WTC11 (cell line): Measurements from ENCODE around the gene LRP10. TPM values are rescaled to one million over a fixed set of nuclear protein-coding genes. Genes with fewer than 3 reads are reported as not detected.

ENCODE experiments used
- ATAC-seq: fragments of 200-7000 bp; cut with Tn5 transposase; 2 replicates; pipeline ENCODE4 v1.10.0; 2021; ENCODE audit warnings: mild to moderate bottlenecking, moderate library complexity
- CTCF ChIA-PET: fragments of 300-600 bp; sonication (Branson Sonifier 250); formaldehyde crosslinking; loops from one replicate; lab custom pipeline; 2021; ENCODE audit warnings: antibody characterized with exemption; lab: Charles Lee
- POLR2A ChIA-PET: fragments of 350-600 bp; sonication (Branson Sonifier 250); formaldehyde crosslinking; loops from one replicate; lab custom pipeline; 2021; ENCODE audit warnings: antibody characterized with exemption; lab: Charles Lee
- DNase-seq: peaks from one replicate; pipeline ENCODE4 v3.0.0; 2021; ENCODE audit warnings: low spot score
- H3K27ac Mint-ChIP-seq: 2 replicates; pipeline ENCODE4 v1.8.0; 2021; ENCODE audit warnings: mixed read lengths
- H3K27me3 Mint-ChIP-seq: 2 replicates; pipeline ENCODE4 v1.8.0; 2021; ENCODE audit warnings: low read depth, mild to moderate bottlenecking, moderate library complexity, mixed read lengths
- H3K36me3 Mint-ChIP-seq: 2 replicates; pipeline ENCODE4 v1.8.0; 2021; ENCODE audit warnings: mixed read lengths
- H3K4me1 Mint-ChIP-seq: 2 replicates; pipeline ENCODE4 v1.8.0; 2022; ENCODE audit warnings: mixed read lengths
- H3K4me3 Mint-ChIP-seq: 2 replicates; pipeline ENCODE4 v1.8.0; 2021; ENCODE audit warnings: mild to moderate bottlenecking, moderate library complexity, mixed read lengths
- H3K9me3 Mint-ChIP-seq: 2 replicates; pipeline ENCODE4 v1.8.0; 2021; ENCODE audit warnings: mixed read lengths
- ATF1 ChIP-seq: sonication (generic); formaldehyde crosslinking; IDR thresholded peaks from 2 replicates; pipeline ENCODE4 v1.8.1; 2023; ENCODE audit warnings: mild to moderate bottlenecking, moderate library complexity, missing genetic modification reagents
- ESRRA ChIP-seq: sonication (generic); formaldehyde crosslinking; IDR thresholded peaks from 2 replicates; pipeline ENCODE4 v1.8.1; 2022; ENCODE audit warnings: mild to moderate bottlenecking, missing genetic modification reagents, borderline replicate concordance
- GRHL2 ChIP-seq: fragments of 250-450 bp; sonication (Bioruptor Pico); IDR thresholded peaks from 2 replicates; pipeline ENCODE4 v1.8.0; 2022; ENCODE audit warnings: mild to moderate bottlenecking, moderate library complexity; ENCODE audit not compliant: insufficient replicate concordance, severe bottlenecking
- JUN ChIP-seq: sonication (generic); formaldehyde crosslinking; IDR thresholded peaks from 2 replicates; pipeline ENCODE4 v1.8.0; 2023; ENCODE audit warnings: mild to moderate bottlenecking, missing genetic modification reagents
- NR2C2 ChIP-seq: sonication (generic); formaldehyde crosslinking; IDR thresholded peaks from 2 replicates; pipeline ENCODE4 v1.8.0; 2022; ENCODE audit warnings: mild to moderate bottlenecking, missing genetic modification reagents
- RORB ChIP-seq: fragments of 250-450 bp; sonication (Bioruptor Pico); IDR thresholded peaks from 2 replicates; pipeline ENCODE4 v1.9.0; 2021; ENCODE audit warnings: mild to moderate bottlenecking
- ZNF121 ChIP-seq: sonication (generic); formaldehyde crosslinking; IDR thresholded peaks from 2 replicates; pipeline ENCODE4 v1.8.0; 2023; ENCODE audit warnings: missing genetic modification reagents
- ZNF138 ChIP-seq: sonication (generic); formaldehyde crosslinking; conservative IDR thresholded peaks from 2 replicates; pipeline ENCODE4 v1.8.1; 2022; ENCODE audit warnings: mild to moderate bottlenecking, moderate library complexity, missing genetic modification reagents
- total RNA-seq: library from RNA; stranded (reverse); gene quantifications from 3 replicates; pipeline ENCODE4 v1.2.3, GENCODE V29; 2021
- TF ChIP-seq, protein P1 (sequence below): sonication (generic); formaldehyde crosslinking; IDR thresholded peaks from 2 replicates; pipeline ENCODE4 v1.8.1; 2022; ENCODE audit warnings: missing genetic modification reagents, borderline replicate concordance
- TF ChIP-seq, protein P2 (sequence below): fragments of 250-450 bp; sonication (Bioruptor Pico); conservative IDR thresholded peaks from 2 replicates; pipeline ENCODE4 v1.9.0; 2021; ENCODE audit warnings: mild to moderate bottlenecking
- TF ChIP-seq, protein P3 (sequence below): sonication (generic); formaldehyde crosslinking; IDR thresholded peaks from 2 replicates; pipeline ENCODE4 v1.8.1; 2023; ENCODE audit warnings: mild to moderate bottlenecking, missing genetic modification reagents, moderate library complexity
- TF ChIP-seq, protein P4 (sequence below): sonication (generic); formaldehyde crosslinking; IDR thresholded peaks from 2 replicates; pipeline ENCODE4 v1.8.1; 2023; ENCODE audit warnings: mild to moderate bottlenecking, missing genetic modification reagents
- TF ChIP-seq, protein P5 (sequence below): sonication (generic); formaldehyde crosslinking; IDR thresholded peaks from 2 replicates; pipeline ENCODE4 v1.8.0; 2022; ENCODE audit warnings: mild to moderate bottlenecking, missing genetic modification reagents
- TF ChIP-seq, protein P6 (sequence below): sonication (generic); formaldehyde crosslinking; IDR thresholded peaks from 2 replicates; pipeline ENCODE4 v1.8.0; 2022; ENCODE audit warnings: missing genetic modification reagents
- TF ChIP-seq, protein P7 (sequence below): sonication (generic); formaldehyde crosslinking; IDR thresholded peaks from 2 replicates; pipeline ENCODE4 v1.8.1; 2023; ENCODE audit warnings: mild to moderate bottlenecking, moderate library complexity, missing genetic modification reagents
- TF ChIP-seq, protein P8 (sequence below): sonication (generic); formaldehyde crosslinking; IDR thresholded peaks from 2 replicates; pipeline ENCODE4 v1.8.1; 2022; ENCODE audit warnings: mild to moderate bottlenecking, moderate library complexity, missing genetic modification reagents

The LRP10 gene
- total RNA-seq, 1 experiment from 2014 or later = 24.0 TPM

DNA sequence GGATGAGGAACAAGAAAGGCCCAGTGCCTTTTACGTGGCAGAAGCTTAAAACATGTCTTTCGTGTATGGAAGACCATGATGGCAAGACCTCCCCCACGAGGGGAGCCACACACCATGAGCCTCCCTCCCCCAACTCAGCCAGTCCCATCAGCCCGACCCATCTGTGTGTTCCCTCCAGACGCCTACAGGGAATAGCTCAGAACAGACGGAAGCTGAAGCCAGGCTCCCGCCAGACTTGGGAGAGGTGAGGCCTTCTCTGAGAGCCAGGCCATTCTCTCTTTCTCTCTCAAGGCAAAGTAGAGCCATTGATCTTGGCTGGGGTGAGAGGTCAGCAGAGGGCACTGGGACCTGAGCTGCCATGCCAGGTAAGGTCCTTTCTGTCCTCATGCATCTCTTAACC lies 20.9 kb downstream of the LRP10 start:
- H3K27ac Mint-ChIP-seq = no peak overlapping the region
- ATAC-seq = peak; percentile 46; the same call in 1 of the 2 replicates
- CTCF ChIA-PET = interaction anchor here (1.2 kb wide), 2 partner anchors 8 to 21 kb away, joined by 3 to 7 read pairs; partner anchors contain the start of gene LRP10
- H3K4me1 Mint-ChIP-seq = peaks cover 14% of the 10 kb centered on the region
- H3K36me3 Mint-ChIP-seq = no peaks in the 10 kb centered on the region
- POLR2A ChIA-PET = no interaction called here
- H3K9me3 Mint-ChIP-seq = no peaks in the 10 kb centered on the region
- no peak for DNase-seq
- H3K27me3 Mint-ChIP-seq = peaks cover 37% of the 10 kb centered on the region
- TF ChIP-seq ATF1 (CRISPR knock-in tag) (no peak), RORB (no peak), ESRRA (no peak), ZNF138 (CRISPR knock-in tag) (no peak), JUN (CRISPR knock-in tag) (no peak), ZNF121 (CRISPR knock-in tag) (no peak), GRHL2 (CRISPR knock-in tag) (no peak), NR2C2 (no peak)
- TF ChIP-seq, protein P1, sequence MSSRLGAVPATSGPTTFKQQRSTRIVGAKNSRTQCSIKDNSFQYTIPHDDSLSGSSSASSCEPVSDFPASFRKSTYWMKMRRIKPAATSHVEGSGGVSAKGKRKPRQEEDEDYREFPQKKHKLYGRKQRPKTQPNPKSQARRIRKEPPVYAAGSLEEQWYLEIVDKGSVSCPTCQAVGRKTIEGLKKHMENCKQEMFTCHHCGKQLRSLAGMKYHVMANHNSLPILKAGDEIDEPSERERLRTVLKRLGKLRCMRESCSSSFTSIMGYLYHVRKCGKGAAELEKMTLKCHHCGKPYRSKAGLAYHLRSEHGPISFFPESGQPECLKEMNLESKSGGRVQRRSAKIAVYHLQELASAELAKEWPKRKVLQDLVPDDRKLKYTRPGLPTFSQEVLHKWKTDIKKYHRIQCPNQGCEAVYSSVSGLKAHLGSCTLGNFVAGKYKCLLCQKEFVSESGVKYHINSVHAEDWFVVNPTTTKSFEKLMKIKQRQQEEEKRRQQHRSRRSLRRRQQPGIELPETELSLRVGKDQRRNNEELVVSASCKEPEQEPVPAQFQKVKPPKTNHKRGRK (CRISPR knock-in tag) = no peak
- TF ChIP-seq, protein P2, sequence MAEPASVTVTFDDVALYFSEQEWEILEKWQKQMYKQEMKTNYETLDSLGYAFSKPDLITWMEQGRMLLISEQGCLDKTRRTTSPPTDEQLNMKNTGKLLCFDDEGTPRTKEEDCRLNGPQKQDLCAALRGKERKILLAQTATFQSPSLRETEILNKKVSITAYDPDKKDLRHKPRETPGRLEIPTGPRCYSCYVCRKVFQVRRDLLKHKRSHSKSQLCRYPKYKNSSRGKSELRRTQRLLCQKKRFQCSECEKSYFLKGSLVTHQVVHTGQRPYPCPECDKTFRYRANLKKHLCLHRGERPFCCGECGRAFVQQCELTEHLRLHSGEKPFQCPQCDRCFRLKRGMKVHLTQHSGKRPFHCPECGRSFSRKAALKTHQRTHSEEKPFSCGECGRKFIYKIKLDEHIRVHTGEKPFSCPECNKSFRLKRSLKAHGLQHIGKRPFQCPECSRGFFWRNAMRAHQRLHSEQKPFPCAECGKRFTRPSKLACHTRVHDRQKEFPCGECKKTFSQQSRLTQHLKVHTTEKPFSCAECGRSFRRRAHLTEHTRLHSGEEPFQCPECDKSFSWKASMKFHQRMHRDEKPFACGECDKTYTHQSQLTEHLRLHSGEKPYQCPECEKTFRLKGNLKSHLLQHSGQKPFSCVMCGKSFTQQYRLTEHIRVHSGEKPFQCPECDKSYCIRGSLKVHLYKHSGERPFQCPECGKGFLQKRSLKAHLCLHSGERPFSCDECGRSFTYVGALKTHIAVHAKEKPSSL = no peak
- TF ChIP-seq, protein P3, sequence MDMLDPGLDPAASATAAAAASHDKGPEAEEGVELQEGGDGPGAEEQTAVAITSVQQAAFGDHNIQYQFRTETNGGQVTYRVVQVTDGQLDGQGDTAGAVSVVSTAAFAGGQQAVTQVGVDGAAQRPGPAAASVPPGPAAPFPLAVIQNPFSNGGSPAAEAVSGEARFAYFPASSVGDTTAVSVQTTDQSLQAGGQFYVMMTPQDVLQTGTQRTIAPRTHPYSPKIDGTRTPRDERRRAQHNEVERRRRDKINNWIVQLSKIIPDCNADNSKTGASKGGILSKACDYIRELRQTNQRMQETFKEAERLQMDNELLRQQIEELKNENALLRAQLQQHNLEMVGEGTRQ = no peak
- TF ChIP-seq, protein P4, sequence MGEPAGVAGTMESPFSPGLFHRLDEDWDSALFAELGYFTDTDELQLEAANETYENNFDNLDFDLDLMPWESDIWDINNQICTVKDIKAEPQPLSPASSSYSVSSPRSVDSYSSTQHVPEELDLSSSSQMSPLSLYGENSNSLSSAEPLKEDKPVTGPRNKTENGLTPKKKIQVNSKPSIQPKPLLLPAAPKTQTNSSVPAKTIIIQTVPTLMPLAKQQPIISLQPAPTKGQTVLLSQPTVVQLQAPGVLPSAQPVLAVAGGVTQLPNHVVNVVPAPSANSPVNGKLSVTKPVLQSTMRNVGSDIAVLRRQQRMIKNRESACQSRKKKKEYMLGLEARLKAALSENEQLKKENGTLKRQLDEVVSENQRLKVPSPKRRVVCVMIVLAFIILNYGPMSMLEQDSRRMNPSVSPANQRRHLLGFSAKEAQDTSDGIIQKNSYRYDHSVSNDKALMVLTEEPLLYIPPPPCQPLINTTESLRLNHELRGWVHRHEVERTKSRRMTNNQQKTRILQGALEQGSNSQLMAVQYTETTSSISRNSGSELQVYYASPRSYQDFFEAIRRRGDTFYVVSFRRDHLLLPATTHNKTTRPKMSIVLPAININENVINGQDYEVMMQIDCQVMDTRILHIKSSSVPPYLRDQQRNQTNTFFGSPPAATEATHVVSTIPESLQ (CRISPR knock-in tag) = no peak
- TF ChIP-seq, protein P5, sequence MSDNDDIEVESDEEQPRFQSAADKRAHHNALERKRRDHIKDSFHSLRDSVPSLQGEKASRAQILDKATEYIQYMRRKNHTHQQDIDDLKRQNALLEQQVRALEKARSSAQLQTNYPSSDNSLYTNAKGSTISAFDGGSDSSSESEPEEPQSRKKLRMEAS (CRISPR knock-in tag) = no peak
- TF ChIP-seq, protein P6, sequence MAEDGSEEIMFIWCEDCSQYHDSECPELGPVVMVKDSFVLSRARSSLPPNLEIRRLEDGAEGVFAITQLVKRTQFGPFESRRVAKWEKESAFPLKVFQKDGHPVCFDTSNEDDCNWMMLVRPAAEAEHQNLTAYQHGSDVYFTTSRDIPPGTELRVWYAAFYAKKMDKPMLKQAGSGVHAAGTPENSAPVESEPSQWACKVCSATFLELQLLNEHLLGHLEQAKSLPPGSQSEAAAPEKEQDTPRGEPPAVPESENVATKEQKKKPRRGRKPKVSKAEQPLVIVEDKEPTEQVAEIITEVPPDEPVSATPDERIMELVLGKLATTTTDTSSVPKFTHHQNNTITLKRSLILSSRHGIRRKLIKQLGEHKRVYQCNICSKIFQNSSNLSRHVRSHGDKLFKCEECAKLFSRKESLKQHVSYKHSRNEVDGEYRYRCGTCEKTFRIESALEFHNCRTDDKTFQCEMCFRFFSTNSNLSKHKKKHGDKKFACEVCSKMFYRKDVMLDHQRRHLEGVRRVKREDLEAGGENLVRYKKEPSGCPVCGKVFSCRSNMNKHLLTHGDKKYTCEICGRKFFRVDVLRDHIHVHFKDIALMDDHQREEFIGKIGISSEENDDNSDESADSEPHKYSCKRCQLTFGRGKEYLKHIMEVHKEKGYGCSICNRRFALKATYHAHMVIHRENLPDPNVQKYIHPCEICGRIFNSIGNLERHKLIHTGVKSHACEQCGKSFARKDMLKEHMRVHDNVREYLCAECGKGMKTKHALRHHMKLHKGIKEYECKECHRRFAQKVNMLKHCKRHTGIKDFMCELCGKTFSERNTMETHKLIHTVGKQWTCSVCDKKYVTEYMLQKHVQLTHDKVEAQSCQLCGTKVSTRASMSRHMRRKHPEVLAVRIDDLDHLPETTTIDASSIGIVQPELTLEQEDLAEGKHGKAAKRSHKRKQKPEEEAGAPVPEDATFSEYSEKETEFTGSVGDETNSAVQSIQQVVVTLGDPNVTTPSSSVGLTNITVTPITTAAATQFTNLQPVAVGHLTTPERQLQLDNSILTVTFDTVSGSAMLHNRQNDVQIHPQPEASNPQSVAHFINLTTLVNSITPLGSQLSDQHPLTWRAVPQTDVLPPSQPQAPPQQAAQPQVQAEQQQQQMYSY (CRISPR knock-in tag) = no peak
- TF ChIP-seq, protein P7, sequence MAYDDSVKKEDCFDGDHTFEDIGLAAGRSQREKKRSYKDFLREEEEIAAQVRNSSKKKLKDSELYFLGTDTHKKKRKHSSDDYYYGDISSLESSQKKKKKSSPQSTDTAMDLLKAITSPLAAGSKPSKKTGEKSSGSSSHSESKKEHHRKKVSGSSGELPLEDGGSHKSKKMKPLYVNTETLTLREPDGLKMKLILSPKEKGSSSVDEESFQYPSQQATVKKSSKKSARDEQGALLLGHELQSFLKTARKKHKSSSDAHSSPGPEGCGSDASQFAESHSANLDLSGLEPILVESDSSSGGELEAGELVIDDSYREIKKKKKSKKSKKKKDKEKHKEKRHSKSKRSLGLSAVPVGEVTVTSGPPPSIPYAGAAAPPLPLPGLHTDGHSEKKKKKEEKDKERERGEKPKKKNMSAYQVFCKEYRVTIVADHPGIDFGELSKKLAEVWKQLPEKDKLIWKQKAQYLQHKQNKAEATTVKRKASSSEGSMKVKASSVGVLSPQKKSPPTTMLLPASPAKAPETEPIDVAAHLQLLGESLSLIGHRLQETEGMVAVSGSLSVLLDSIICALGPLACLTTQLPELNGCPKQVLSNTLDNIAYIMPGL (CRISPR knock-in tag) = no peak
- TF ChIP-seq, protein P8, sequence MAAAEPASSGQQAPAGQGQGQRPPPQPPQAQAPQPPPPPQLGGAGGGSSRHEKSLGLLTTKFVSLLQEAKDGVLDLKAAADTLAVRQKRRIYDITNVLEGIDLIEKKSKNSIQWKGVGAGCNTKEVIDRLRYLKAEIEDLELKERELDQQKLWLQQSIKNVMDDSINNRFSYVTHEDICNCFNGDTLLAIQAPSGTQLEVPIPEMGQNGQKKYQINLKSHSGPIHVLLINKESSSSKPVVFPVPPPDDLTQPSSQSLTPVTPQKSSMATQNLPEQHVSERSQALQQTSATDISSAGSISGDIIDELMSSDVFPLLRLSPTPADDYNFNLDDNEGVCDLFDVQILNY (CRISPR knock-in tag) = no peak
- no peak overlapping the region for H3K4me3 Mint-ChIP-seq
